GM23338 (cell line): ENCODE data around the gene GRIA4. TPM values are rescaled to one million over a fixed set of nuclear protein-coding genes. Genes with fewer than 3 reads are reported as not detected.

ENCODE experiments used
- ATAC-seq: fragments of 200-7000 bp; cut with Tn5 transposase; 3 replicates; pipeline ENCODE4 v1.9.1; 2020
- DNase-seq: peaks from one replicate; pipeline ENCODE4 v3.0.0-alpha.2; 2015; ENCODE audit warnings: low spot score
- H2AFZ ChIP-seq: fragments of 200-600 bp; sonication (generic); 2 replicates; pipeline ENCODE4 v1.8.0; 2016; ENCODE audit warnings: antibody characterized with exemption, mild to moderate bottlenecking, moderate library complexity
- H3F3A ChIP-seq: fragments of 200-600 bp; sonication (generic); replicated peaks from 2 replicates; pipeline ENCODE4 v1.8.0; 2017; ENCODE audit warnings: antibody characterized with exemption, mixed run types, low read depth
- H3K27ac ChIP-seq: fragments of 200-600 bp; sonication (generic); 2 replicates; pipeline ENCODE4 v1.6.1; 2016; ENCODE audit warnings: low read depth
- H3K27me3 ChIP-seq: fragments of 200-600 bp; sonication (generic); 2 replicates; pipeline ENCODE4 v1.8.0; 2016; ENCODE audit warnings: mild to moderate bottlenecking, mixed run types, moderate library complexity; ENCODE audit not compliant: insufficient read depth
- H3K36me3 ChIP-seq: fragments of 200-600 bp; sonication (generic); 2 replicates; pipeline ENCODE4 v1.8.0; 2016; ENCODE audit warnings: mild to moderate bottlenecking; ENCODE audit not compliant: insufficient read depth
- H3K4me1 ChIP-seq: fragments of 200-600 bp; sonication (generic); 2 replicates; pipeline ENCODE4 v1.8.0; 2016; ENCODE audit warnings: mild to moderate bottlenecking, moderate library complexity; ENCODE audit not compliant: insufficient read depth
- H3K4me2 ChIP-seq: fragments of 200-600 bp; sonication (generic); 2 replicates; pipeline ENCODE4 v1.7.1; 2017; ENCODE audit warnings: mixed run types
- H3K4me3 ChIP-seq: fragments of 200-600 bp; sonication (generic); 2 replicates; pipeline ENCODE4 v1.6.1; 2016; ENCODE audit warnings: mixed run types
- H3K79me2 ChIP-seq: fragments of 200-600 bp; sonication (generic); replicated peaks from 2 replicates; pipeline ENCODE4 v1.8.0; 2017; ENCODE audit warnings: mild to moderate bottlenecking; ENCODE audit not compliant: insufficient read depth
- H3K9me2 ChIP-seq: fragments of 200-600 bp; sonication (generic); 2 replicates; pipeline ENCODE4 v1.8.0; 2017; ENCODE audit not compliant: insufficient read depth
- H4K20me1 ChIP-seq: fragments of 200-600 bp; sonication (generic); replicated peaks from 2 replicates; pipeline ENCODE4 v1.8.0; 2017; ENCODE audit warnings: mild to moderate bottlenecking; ENCODE audit not compliant: insufficient read depth
- H3K27ac Mint-ChIP-seq: 2 replicates; pipeline ENCODE4 v1.8.0; 2020; ENCODE audit warnings: inconsistent platforms, mild to moderate bottlenecking, moderate library complexity, mixed read lengths
- H3K27me3 Mint-ChIP-seq: 3 replicates; pipeline ENCODE4 v1.8.0; 2022; ENCODE audit warnings: low read depth, mild to moderate bottlenecking, moderate library complexity, mixed read lengths, inconsistent platforms; ENCODE audit not compliant: insufficient read depth, poor library complexity
- H3K36me3 Mint-ChIP-seq: 3 replicates; pipeline ENCODE4 v1.8.0; 2021; ENCODE audit warnings: low read depth, mild to moderate bottlenecking, inconsistent platforms, moderate library complexity, mixed read lengths
- H3K4me1 Mint-ChIP-seq: 3 replicates; pipeline ENCODE4 v1.8.0; 2020; ENCODE audit warnings: mild to moderate bottlenecking, inconsistent platforms, mixed read lengths
- H3K4me3 Mint-ChIP-seq: 3 replicates; pipeline ENCODE4 v1.8.0; 2021; ENCODE audit warnings: moderate library complexity, mild to moderate bottlenecking, inconsistent platforms, mixed read lengths
- H3K9me3 Mint-ChIP-seq: 3 replicates; pipeline ENCODE4 v1.8.0; 2020; ENCODE audit warnings: moderate library complexity, mild to moderate bottlenecking, inconsistent platforms, mixed read lengths
- EZH2phosphoT487 ChIP-seq: fragments of 200-600 bp; sonication (generic); IDR thresholded peaks from one replicate; pipeline ENCODE4 v1.8.1; 2018; ENCODE audit warnings: antibody characterized with exemption; ENCODE audit not compliant: unreplicated experiment
- JUNB ChIP-seq: IDR thresholded peaks from one replicate; pipeline ENCODE4 v1.6.1; 2016; ENCODE audit warnings: antibody characterized with exemption; ENCODE audit not compliant: unreplicated experiment
- POLR2AphosphoS5 ChIP-seq: IDR thresholded peaks from 2 replicates; pipeline ENCODE4 v1.6.1; 2016; ENCODE audit warnings: antibody characterized with exemption, low read depth
- STAT1 ChIP-seq: IDR thresholded peaks from one replicate; pipeline ENCODE4 v1.6.1; 2016; ENCODE audit warnings: antibody characterized with exemption; ENCODE audit not compliant: unreplicated experiment
- ZNF114 ChIP-seq: fragments of 250-450 bp; sonication (Bioruptor Pico); IDR thresholded peaks from 2 replicates; pipeline ENCODE4 v1.5.0; 2020; ENCODE audit warnings: mild to moderate bottlenecking, moderate library complexity
- polyA plus RNA-seq: library from polyadenylated mRNA; unstranded; fragments of >200 nt; fragmentation: Nextera tagmentation; extraction: Ambion mirVana; gene quantifications from 2 replicates; pipeline ENCODE4 v1.2.1, GENCODE V29; 2016
- total RNA-seq: library from RNA; depleted of rRNA; stranded (reverse); fragments of >200 nt; shearing (Covaris generic); gene quantifications from 2 replicates; pipeline ENCODE4 v1.2.3, GENCODE V29; 2014
- TF ChIP-seq, protein P1 (sequence below): IDR thresholded peaks from one replicate; pipeline ENCODE4 v1.6.1; 2018; ENCODE audit warnings: antibody characterized with exemption; ENCODE audit not compliant: unreplicated experiment
- TF ChIP-seq, protein P2 (sequence below): fragments of 250-450 bp; sonication (Bioruptor Pico); IDR thresholded peaks from 2 replicates; pipeline ENCODE4 v1.5.0; 2020; ENCODE audit warnings: mild to moderate bottlenecking, moderate library complexity

The GRIA4 gene
- total and polyA plus RNA-seq, 2 experiments from 2014 or later, result 17.8 to 71.1 TPM

- TF ChIP-seq, protein P1, sequence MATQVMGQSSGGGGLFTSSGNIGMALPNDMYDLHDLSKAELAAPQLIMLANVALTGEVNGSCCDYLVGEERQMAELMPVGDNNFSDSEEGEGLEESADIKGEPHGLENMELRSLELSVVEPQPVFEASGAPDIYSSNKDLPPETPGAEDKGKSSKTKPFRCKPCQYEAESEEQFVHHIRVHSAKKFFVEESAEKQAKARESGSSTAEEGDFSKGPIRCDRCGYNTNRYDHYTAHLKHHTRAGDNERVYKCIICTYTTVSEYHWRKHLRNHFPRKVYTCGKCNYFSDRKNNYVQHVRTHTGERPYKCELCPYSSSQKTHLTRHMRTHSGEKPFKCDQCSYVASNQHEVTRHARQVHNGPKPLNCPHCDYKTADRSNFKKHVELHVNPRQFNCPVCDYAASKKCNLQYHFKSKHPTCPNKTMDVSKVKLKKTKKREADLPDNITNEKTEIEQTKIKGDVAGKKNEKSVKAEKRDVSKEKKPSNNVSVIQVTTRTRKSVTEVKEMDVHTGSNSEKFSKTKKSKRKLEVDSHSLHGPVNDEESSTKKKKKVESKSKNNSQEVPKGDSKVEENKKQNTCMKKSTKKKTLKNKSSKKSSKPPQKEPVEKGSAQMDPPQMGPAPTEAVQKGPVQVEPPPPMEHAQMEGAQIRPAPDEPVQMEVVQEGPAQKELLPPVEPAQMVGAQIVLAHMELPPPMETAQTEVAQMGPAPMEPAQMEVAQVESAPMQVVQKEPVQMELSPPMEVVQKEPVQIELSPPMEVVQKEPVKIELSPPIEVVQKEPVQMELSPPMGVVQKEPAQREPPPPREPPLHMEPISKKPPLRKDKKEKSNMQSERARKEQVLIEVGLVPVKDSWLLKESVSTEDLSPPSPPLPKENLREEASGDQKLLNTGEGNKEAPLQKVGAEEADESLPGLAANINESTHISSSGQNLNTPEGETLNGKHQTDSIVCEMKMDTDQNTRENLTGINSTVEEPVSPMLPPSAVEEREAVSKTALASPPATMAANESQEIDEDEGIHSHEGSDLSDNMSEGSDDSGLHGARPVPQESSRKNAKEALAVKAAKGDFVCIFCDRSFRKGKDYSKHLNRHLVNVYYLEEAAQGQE, result no peak
- no peak for TF ChIP-seq STAT1
These were observed 405.2 kb downstream of the GRIA4 start (continued) for GRCh38 chr11:106015066-106015465.

DNA sequence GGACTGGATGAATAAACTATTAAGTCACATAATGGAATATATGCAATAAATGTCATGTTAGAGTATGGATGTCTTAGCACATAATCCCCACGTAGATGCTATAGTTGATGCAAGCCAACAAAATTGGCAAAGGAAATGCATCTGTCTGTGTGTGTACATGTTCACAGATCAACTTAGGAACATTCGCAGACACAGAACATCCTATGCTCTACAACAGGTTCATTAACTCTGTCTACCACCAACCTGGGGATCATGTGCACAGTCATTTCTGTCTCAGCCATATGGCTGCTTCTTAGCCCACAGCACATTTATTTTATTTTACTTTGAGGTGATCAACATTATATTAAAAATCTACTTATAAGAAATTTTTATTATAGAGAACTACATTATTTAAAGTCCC lies 407.2 kb downstream of the GRIA4 start:
- Histone ChIP-seq H4K20me1 (peaks cover 10% of the 10 kb centered on the region), H3K79me2 (peaks cover 90% of the 10 kb centered on the region), H3F3A (no peaks in the 10 kb centered on the region), H3K4me2 (no peak overlapping the region), H3K27ac (no peak overlapping the region), H3K27me3 (no peaks in the 10 kb centered on the region), H3K36me3 (no peaks in the 10 kb centered on the region), H3K9me2 (no peaks in the 10 kb centered on the region), H2AFZ (no peak overlapping the region), H3K4me3 (no peak overlapping the region), H3K4me1 (peaks cover 44% of the 10 kb centered on the region)
- Mint-ChIP-seq H3K27me3 (no peaks in the 10 kb centered on the region), H3K9me3 (no peaks in the 10 kb centered on the region), H3K27ac (no peak overlapping the region), H3K4me1 (peaks cover 44% of the 10 kb centered on the region), H3K36me3 (no peaks in the 10 kb centered on the region), H3K4me3 (no peak overlapping the region)
- DNase-seq (no peak), ATAC-seq (no peak)
- TF ChIP-seq EZH2phosphoT487 (no peak), JUNB (no peak), POLR2AphosphoS5 (no peak), ZNF114 (CRISPR knock-in tag) (no peak), STAT1 (no peak)
- TF ChIP-seq, protein P2, sequence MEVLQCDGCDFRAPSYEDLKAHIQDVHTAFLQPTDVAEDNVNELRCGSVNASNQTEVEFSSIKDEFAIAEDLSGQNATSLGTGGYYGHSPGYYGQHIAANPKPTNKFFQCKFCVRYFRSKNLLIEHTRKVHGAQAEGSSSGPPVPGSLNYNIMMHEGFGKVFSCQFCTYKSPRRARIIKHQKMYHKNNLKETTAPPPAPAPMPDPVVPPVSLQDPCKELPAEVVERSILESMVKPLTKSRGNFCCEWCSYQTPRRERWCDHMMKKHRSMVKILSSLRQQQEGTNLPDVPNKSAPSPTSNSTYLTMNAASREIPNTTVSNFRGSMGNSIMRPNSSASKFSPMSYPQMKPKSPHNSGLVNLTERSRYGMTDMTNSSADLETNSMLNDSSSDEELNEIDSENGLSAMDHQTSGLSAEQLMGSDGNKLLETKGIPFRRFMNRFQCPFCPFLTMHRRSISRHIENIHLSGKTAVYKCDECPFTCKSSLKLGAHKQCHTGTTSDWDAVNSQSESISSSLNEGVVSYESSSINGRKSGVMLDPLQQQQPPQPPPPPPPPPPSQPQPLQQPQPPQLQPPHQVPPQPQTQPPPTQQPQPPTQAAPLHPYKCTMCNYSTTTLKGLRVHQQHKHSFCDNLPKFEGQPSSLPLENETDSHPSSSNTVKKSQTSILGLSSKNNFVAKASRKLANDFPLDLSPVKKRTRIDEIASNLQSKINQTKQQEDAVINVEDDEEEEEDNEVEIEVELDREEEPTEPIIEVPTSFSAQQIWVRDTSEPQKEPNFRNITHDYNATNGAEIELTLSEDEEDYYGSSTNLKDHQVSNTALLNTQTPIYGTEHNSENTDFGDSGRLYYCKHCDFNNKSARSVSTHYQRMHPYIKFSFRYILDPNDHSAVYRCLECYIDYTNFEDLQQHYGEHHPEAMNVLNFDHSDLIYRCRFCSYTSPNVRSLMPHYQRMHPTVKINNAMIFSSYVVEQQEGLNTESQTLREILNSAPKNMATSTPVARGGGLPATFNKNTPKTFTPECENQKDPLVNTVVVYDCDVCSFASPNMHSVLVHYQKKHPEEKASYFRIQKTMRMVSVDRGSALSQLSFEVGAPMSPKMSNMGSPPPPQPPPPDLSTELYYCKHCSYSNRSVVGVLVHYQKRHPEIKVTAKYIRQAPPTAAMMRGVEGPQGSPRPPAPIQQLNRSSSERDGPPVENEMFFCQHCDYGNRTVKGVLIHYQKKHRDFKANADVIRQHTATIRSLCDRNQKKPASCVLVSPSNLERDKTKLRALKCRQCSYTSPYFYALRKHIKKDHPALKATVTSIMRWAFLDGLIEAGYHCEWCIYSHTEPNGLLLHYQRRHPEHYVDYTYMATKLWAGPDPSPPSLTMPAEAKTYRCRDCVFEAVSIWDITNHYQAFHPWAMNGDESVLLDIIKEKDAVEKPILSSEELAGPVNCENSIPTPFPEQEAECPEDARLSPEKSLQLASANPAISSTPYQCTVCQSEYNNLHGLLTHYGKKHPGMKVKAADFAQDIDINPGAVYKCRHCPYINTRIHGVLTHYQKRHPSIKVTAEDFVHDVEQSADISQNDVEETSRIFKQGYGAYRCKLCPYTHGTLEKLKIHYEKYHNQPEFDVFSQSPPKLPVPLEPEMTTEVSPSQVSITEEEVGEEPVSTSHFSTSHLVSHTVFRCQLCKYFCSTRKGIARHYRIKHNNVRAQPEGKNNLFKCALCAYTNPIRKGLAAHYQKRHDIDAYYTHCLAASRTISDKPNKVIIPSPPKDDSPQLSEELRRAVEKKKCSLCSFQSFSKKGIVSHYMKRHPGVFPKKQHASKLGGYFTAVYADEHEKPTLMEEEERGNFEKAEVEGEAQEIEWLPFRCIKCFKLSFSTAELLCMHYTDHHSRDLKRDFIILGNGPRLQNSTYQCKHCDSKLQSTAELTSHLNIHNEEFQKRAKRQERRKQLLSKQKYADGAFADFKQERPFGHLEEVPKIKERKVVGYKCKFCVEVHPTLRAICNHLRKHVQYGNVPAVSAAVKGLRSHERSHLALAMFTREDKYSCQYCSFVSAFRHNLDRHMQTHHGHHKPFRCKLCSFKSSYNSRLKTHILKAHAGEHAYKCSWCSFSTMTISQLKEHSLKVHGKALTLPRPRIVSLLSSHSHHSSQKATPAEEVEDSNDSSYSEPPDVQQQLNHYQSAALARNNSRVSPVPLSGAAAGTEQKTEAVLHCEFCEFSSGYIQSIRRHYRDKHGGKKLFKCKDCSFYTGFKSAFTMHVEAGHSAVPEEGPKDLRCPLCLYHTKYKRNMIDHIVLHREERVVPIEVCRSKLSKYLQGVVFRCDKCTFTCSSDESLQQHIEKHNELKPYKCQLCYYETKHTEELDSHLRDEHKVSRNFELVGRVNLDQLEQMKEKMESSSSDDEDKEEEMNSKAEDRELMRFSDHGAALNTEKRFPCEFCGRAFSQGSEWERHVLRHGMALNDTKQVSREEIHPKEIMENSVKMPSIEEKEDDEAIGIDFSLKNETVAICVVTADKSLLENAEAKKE (CRISPR knock-in tag), result no peak
